OCI-LY1 (cell line): ENCODE measurements around the gene SLIT3.

Source experiments
- H2AFZ ChIP-seq: fragments of 200-600 bp; sonication (generic), shearing (Covaris generic); 2 replicates; pipeline ENCODE4 v1.6.0; 2014; ENCODE audit warnings: antibody characterized with exemption, mild to moderate bottlenecking, low read length
- H3F3A ChIP-seq: fragments of 200-600 bp; sonication (generic), shearing (Covaris generic); 2 replicates; pipeline ENCODE4 v1.6.0; 2014; ENCODE audit warnings: mild to moderate bottlenecking, antibody characterized with exemption, low read length, moderate library complexity; ENCODE audit not compliant: insufficient read depth
- H3K27ac ChIP-seq: fragments of 200-600 bp; sonication (generic); 2 replicates; pipeline ENCODE4 v1.5.1; 2014; ENCODE audit warnings: low read length, mixed run types, mild to moderate bottlenecking, low read depth; ENCODE audit not compliant: poor library complexity, severe bottlenecking
- H3K27me3 ChIP-seq: fragments of 200-600 bp; sonication (generic); 2 replicates; pipeline ENCODE4 v1.6.0; 2014; ENCODE audit warnings: antibody characterized with exemption, mild to moderate bottlenecking, low read length, moderate library complexity; ENCODE audit not compliant: insufficient read depth
- H3K36me3 ChIP-seq: fragments of 200-600 bp; sonication (generic); 2 replicates; pipeline ENCODE4 v1.6.1; 2014; ENCODE audit warnings: mild to moderate bottlenecking, antibody characterized with exemption, low read length, moderate library complexity, mixed read lengths; ENCODE audit not compliant: insufficient read depth
- H3K4me1 ChIP-seq: fragments of 200-600 bp; sonication (generic); 2 replicates; pipeline ENCODE4 v1.5.1; 2014; ENCODE audit warnings: mild to moderate bottlenecking, low read length, moderate library complexity; ENCODE audit not compliant: insufficient read depth, severe bottlenecking
- H3K4me2 ChIP-seq: fragments of 200-600 bp; sonication (generic), shearing (Covaris generic); 2 replicates; pipeline ENCODE4 v1.6.1; 2014; ENCODE audit warnings: low read length
- H3K4me3 ChIP-seq: fragments of 200-600 bp; sonication (generic); 2 replicates; pipeline ENCODE4 v1.5.1; 2014; ENCODE audit warnings: low read length, low read depth, mild to moderate bottlenecking, mixed read lengths; ENCODE audit not compliant: poor library complexity, severe bottlenecking
- H3K79me2 ChIP-seq: fragments of 200-600 bp; shearing (Covaris generic); 2 replicates; pipeline ENCODE4 v1.6.1; 2016; ENCODE audit warnings: mixed run types, low read length, mixed read lengths; ENCODE audit not compliant: insufficient read depth
- H3K9ac ChIP-seq: fragments of 200-600 bp; sonication (generic), shearing (Covaris generic); 2 replicates; pipeline ENCODE4 v1.6.1; 2014; ENCODE audit warnings: mild to moderate bottlenecking, low read length, mixed read lengths
- H3K9me2 ChIP-seq: fragments of 200-600 bp; sonication (generic), shearing (Covaris generic); 2 replicates; pipeline ENCODE4 v1.6.1; 2014; ENCODE audit warnings: low read depth, mild to moderate bottlenecking, low read length, mixed read lengths
- H3K9me3 ChIP-seq: fragments of 200-600 bp; shearing (Covaris generic); 2 replicates; pipeline ENCODE4 v1.6.1; 2014; ENCODE audit warnings: low read length, mixed read lengths
- H4K20me1 ChIP-seq: fragments of 200-600 bp; sonication (generic), shearing (Covaris generic); 2 replicates; pipeline ENCODE4 v1.6.0; 2016; ENCODE audit warnings: mild to moderate bottlenecking, low read length; ENCODE audit not compliant: insufficient read depth
- CTCF ChIP-seq: fragments of 200-600 bp; sonication (generic), shearing (Covaris generic); IDR thresholded peaks from 2 replicates; pipeline ENCODE4 v1.5.1; 2017; ENCODE audit warnings: mild to moderate bottlenecking, antibody characterized with exemption, low read length, moderate library complexity, mixed read lengths
- EZH2 ChIP-seq: fragments of 200-600 bp; sonication (generic), shearing (Covaris generic); IDR thresholded peaks from 2 replicates; pipeline ENCODE4 v1.8.0; 2017; ENCODE audit warnings: borderline replicate concordance, mixed run types, mild to moderate bottlenecking, antibody characterized with exemption, low read length, moderate library complexity, mixed read lengths

Gene SLIT3

GRCh38 chr5:168943091-168943884 is 357.7 kb downstream of the SLIT3 start:
- no peaks in the 10 kb centered on the region for H3K4me1 ChIP-seq
- no peaks in the 10 kb centered on the region for H3K79me2 ChIP-seq
- no peaks in the 10 kb centered on the region for H4K20me1 ChIP-seq
- no peaks in the 10 kb centered on the region for H3K9me2 ChIP-seq
- no peak overlapping the region for H3K27ac ChIP-seq
- no peak overlapping the region for H2AFZ ChIP-seq
- H3K4me2 ChIP-seq: no peak overlapping the region
- no peaks in the 10 kb centered on the region for H3K9me3 ChIP-seq
- H3F3A ChIP-seq: no peaks in the 10 kb centered on the region
- H3K9ac ChIP-seq: no peak overlapping the region
- H3K36me3 ChIP-seq: no peaks in the 10 kb centered on the region
- no peak overlapping the region for H3K4me3 ChIP-seq
- TF ChIP-seq CTCF: no peak
- no peak for TF ChIP-seq EZH2
- no peaks in the 10 kb centered on the region; the same call in 1 of the 2 replicates for H3K27me3 ChIP-seq

GRCh38 chr5:168941901-168942300 is 359.0 kb downstream of the SLIT3 start:
- no peaks in the 10 kb centered on the region for H3F3A ChIP-seq
- H3K4me3 ChIP-seq: no peak overlapping the region
- H4K20me1 ChIP-seq: no peaks in the 10 kb centered on the region
- no peaks in the 10 kb centered on the region for H3K36me3 ChIP-seq
- H3K9me3 ChIP-seq: no peaks in the 10 kb centered on the region
- no peak overlapping the region for H3K9ac ChIP-seq
- H3K79me2 ChIP-seq: no peaks in the 10 kb centered on the region
- H3K4me1 ChIP-seq: no peaks in the 10 kb centered on the region
- no peaks in the 10 kb centered on the region for H3K9me2 ChIP-seq
- 0 out of 2 replicates have a peak overlapping the region, but pooled peaks have one; percentile 16 for H2AFZ ChIP-seq
- TF ChIP-seq CTCF (no peak), EZH2 (no peak)
- H3K27ac ChIP-seq: no peak overlapping the region
- no peaks in the 10 kb centered on the region; the same call in 1 of the 2 replicates for H3K27me3 ChIP-seq
- H3K4me2 ChIP-seq: no peak overlapping the region

- H4K20me1 ChIP-seq: no peaks in the 10 kb centered on the region
- H3K27me3 ChIP-seq: no peaks in the 10 kb centered on the region; the same call in 1 of the 2 replicates
- no peaks in the 10 kb centered on the region for H3K9me2 ChIP-seq
- no peaks in the 10 kb centered on the region for H3K36me3 ChIP-seq
- TF ChIP-seq CTCF (no peak), EZH2 (no peak)
- H3K9ac ChIP-seq: no peak overlapping the region
- H3K4me3 ChIP-seq: no peak overlapping the region
- H3K79me2 ChIP-seq: no peaks in the 10 kb centered on the region
- no peak overlapping the region for H2AFZ ChIP-seq
- no peaks in the 10 kb centered on the region for H3K4me1 ChIP-seq
- no peaks in the 10 kb centered on the region for H3F3A ChIP-seq
- H3K4me2 ChIP-seq: no peak overlapping the region
- no peaks in the 10 kb centered on the region for H3K9me3 ChIP-seq
- no peak overlapping the region for H3K27ac ChIP-seq
Observed at GRCh38 chr5:168940712-168941111, 360.2 kb downstream of the SLIT3 start.
